Measurements from ENCODE around the gene ALPG. TPM values are rescaled to one million over a fixed set of nuclear protein-coding genes. Genes with fewer than 3 reads are reported as not detected.

ALPG gene
- total and polyA plus RNA-seq, 2 donors (not counting 3 experiments of a cell fraction or from before 2014, with no cell fraction given): not detected

DNA sequence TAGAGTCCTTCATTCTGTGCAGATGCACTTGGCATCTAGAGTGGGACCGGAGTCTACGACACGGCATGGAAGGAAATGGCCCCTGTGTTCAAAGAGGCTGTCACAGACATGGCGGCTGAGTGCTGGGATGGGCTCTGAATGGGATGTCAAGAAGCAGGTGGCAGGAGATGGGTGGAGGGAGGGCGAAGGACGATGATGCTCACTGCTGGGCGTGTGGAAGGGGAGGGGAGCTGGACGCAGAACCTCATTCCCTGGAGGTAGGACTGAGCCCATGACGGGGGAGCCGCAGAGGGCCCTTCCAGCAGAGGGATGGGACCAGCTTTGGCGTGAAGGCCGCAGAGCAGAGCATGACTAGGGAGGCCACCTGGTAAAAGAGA lies 30.5 kb downstream of the ALPG start:
- Histone ChIP-seq H2AFZ (ENCODE audit: low read depth, low read length) (no peak overlapping the region), H3K9me1 (replicated peaks; ENCODE audit: control insufficient read depth, extremely low read depth, insufficient read depth, low read length) (no peaks in the 10 kb centered on the region), H3K4me1 (ENCODE audit: control insufficient read depth, extremely low read depth, insufficient read depth, low read length) (no peaks in the 10 kb centered on the region), H3K36me3 (ENCODE audit: control insufficient read depth in 2 of 2, extremely low read depth in 1 of 2, insufficient read depth in 2 of 2, low read length in 2 of 2) (no peaks in the 10 kb centered on the region), H3K27me3 (ENCODE audit: control insufficient read depth in 2 of 2, insufficient read depth in 2 of 2, low read length in 2 of 2) (peaks cover 0 to 2% of the 10 kb centered on the region in 2 experiments), H3K4me3 (replicated peaks in 1 of 3; ENCODE audit: insufficient read depth in 1 of 3, low read depth in 1 of 3, low read length in 3 of 3) (no peak overlapping the region), H4K20me1 (replicated peaks; ENCODE audit: control insufficient read depth, extremely low read depth, insufficient read depth, low read length) (no peaks in the 10 kb centered on the region), H3K4me2 (ENCODE audit: insufficient read depth, low read length) (no peak overlapping the region), H3K9ac (replicated peaks; ENCODE audit: extremely low read depth, insufficient read depth, low read length) (no peak overlapping the region), H3K9me3 (replicated peaks; ENCODE audit: control insufficient read depth, insufficient read depth, low read length) (no peaks in the 10 kb centered on the region), H3K27ac (ENCODE audit: insufficient read depth, low read depth, low read length) (no peak overlapping the region), H3K79me2 (ENCODE audit: control insufficient read depth, insufficient read depth, low read length) (no peaks in the 10 kb centered on the region)
- DNase-seq (ENCODE audit: low read depth, low spot score) (no peak), FAIRE-seq (no peak)
- TF ChIP-seq, protein P1, sequence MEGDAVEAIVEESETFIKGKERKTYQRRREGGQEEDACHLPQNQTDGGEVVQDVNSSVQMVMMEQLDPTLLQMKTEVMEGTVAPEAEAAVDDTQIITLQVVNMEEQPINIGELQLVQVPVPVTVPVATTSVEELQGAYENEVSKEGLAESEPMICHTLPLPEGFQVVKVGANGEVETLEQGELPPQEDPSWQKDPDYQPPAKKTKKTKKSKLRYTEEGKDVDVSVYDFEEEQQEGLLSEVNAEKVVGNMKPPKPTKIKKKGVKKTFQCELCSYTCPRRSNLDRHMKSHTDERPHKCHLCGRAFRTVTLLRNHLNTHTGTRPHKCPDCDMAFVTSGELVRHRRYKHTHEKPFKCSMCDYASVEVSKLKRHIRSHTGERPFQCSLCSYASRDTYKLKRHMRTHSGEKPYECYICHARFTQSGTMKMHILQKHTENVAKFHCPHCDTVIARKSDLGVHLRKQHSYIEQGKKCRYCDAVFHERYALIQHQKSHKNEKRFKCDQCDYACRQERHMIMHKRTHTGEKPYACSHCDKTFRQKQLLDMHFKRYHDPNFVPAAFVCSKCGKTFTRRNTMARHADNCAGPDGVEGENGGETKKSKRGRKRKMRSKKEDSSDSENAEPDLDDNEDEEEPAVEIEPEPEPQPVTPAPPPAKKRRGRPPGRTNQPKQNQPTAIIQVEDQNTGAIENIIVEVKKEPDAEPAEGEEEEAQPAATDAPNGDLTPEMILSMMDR (IDR thresholded peaks at IDR 0.05; ENCODE audit: extremely low read depth in 1 of 2, insufficient read depth in 1 of 2, low read depth in 1 of 2, low read length in 2 of 2): no peak
- TF ChIP-seq POLR2A (IDR thresholded peaks at IDR 0.05; ENCODE audit: low read depth, low read length) (no peak), MYC (IDR thresholded peaks at IDR 0.05; ENCODE audit: low read depth, low read length) (no peak), FOS (IDR thresholded peaks at IDR 0.05; ENCODE audit: borderline replicate concordance, insufficient read depth, low read length) (no peak), JUN (IDR thresholded peaks at IDR 0.05; ENCODE audit: borderline replicate concordance, insufficient read depth, insufficient read length, low read depth) (no peak), EZH2 (IDR thresholded peaks at IDR 0.05; ENCODE audit: borderline replicate concordance, low read depth, low read length, severe bottlenecking) (no peak), POLR2AphosphoS5 (IDR thresholded peaks at IDR 0.05; ENCODE audit: insufficient read depth, low read depth, low read length) (no peak), GATA2 (IDR thresholded peaks at IDR 0.05; ENCODE audit: insufficient read depth, insufficient read length, low read depth, low read length) (no peak)
- TF ChIP-seq, protein P2, sequence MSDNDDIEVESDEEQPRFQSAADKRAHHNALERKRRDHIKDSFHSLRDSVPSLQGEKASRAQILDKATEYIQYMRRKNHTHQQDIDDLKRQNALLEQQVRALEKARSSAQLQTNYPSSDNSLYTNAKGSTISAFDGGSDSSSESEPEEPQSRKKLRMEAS (IDR thresholded peaks at IDR 0.05; ENCODE audit: insufficient read depth, insufficient read length): no peak
- POLR2A ChIA-PET: no interaction called here
- intact Hi-C loops (cut with micrococcal nuclease) (no loop called here), dilution Hi-C loops (cut with MboI; ENCODE audit: extremely low pct_ligation_motif_present, low sequenced_read_pairs) (no loop called here)
- CTCF ChIA-PET: interaction anchor here (1.1 to 3.7 kb wide), 8 partner anchors 10 to 539 kb away, joined by 3 to 26 read pairs (median 6); no protein-coding TSS in a partner anchor
- no TSS peak for BruUV-seq (replicated peaks)

Data from endothelial cell of umbilical vein (primary cell).